HCT116 (cell line): Measurements from ENCODE around the gene DIS3L2.

Experiments used
- CTCF ChIP-seq, 3 experiments: fragments of 200-600 bp in 1 of 3; sonication (generic) in 1 of 3; IDR thresholded peaks in 2 of 3; conservative IDR thresholded peaks in 1 of 3; 2 replicates each; pipeline ENCODE4 v1.5.1; 2012 to 2017; ENCODE audit warnings: low read depth in 2 of 3, low read length in 2 of 3, antibody characterized with exemption in 1 of 3, borderline replicate concordance in 1 of 3, control low read depth in 1 of 3, mild to moderate bottlenecking in 1 of 3, mixed read lengths in 1 of 3, mixed run types in 1 of 3, moderate library complexity in 1 of 3; ENCODE audit not compliant: insufficient read depth in 1 of 3
- EZH2 ChIP-seq: fragments of 200-600 bp; sonication (generic); IDR thresholded peaks from 2 replicates; pipeline ENCODE4 v1.6.1; 2017; ENCODE audit warnings: antibody characterized with exemption, mixed run types
- JUND ChIP-seq: IDR thresholded peaks from 2 replicates; pipeline ENCODE4 v1.6.1; 2012
- MAX ChIP-seq: IDR thresholded peaks from 2 replicates; pipeline ENCODE4 v1.6.1; 2012
- POLR2A ChIP-seq: IDR thresholded peaks from 2 replicates; pipeline ENCODE4 v1.7.0; 2011; ENCODE audit warnings: borderline replicate concordance; ENCODE audit not compliant: insufficient read depth, insufficient read length; ENCODE audit errors: extremely low read depth
- POLR2AphosphoS5 ChIP-seq: IDR thresholded peaks from 2 replicates; pipeline ENCODE4 v1.6.1; 2011; ENCODE audit warnings: mild to moderate bottlenecking, low read depth, low read length, moderate library complexity
- ZBTB33 ChIP-seq: IDR thresholded peaks from 2 replicates; pipeline ENCODE4 v1.6.1; 2011; ENCODE audit warnings: mild to moderate bottlenecking, low read length, moderate library complexity; ENCODE audit not compliant: insufficient replicate concordance; ENCODE audit errors: extremely low read depth
- TF ChIP-seq, protein P1 (sequence below): IDR thresholded peaks from 2 replicates; pipeline ENCODE4 v1.6.1; 2012; ENCODE audit warnings: low read depth

DNA sequence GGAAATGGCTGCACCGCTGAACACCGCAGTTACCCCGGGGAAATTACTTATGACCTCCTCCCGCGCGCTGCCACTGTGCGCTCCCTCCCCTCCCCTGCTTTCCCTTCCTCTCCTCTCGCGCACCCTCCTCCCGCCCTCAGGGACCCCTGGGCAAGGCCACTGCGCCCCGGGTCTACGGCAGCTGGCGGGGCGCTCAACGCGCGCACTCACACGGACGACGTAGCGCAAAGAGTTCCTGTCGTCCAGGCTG lies 424.9 kb downstream of the DIS3L2 start:
- TF ChIP-seq MAX, result no peak
- TF ChIP-seq JUND, result no peak
- no peak for TF ChIP-seq EZH2
- TF ChIP-seq CTCF (IDR thresholded peaks at IDR 0.05 in 2 of 3, conservative IDR thresholded peaks at IDR 0.05 in 1 of 3; ENCODE audit: borderline replicate concordance in 1 of 3, insufficient read depth in 1 of 3, low read depth in 2 of 3, low read length in 2 of 3), result no peak
- no peak for TF ChIP-seq POLR2A
- no peak for TF ChIP-seq ZBTB33
- TF ChIP-seq POLR2AphosphoS5, result no peak
- TF ChIP-seq, protein P1, sequence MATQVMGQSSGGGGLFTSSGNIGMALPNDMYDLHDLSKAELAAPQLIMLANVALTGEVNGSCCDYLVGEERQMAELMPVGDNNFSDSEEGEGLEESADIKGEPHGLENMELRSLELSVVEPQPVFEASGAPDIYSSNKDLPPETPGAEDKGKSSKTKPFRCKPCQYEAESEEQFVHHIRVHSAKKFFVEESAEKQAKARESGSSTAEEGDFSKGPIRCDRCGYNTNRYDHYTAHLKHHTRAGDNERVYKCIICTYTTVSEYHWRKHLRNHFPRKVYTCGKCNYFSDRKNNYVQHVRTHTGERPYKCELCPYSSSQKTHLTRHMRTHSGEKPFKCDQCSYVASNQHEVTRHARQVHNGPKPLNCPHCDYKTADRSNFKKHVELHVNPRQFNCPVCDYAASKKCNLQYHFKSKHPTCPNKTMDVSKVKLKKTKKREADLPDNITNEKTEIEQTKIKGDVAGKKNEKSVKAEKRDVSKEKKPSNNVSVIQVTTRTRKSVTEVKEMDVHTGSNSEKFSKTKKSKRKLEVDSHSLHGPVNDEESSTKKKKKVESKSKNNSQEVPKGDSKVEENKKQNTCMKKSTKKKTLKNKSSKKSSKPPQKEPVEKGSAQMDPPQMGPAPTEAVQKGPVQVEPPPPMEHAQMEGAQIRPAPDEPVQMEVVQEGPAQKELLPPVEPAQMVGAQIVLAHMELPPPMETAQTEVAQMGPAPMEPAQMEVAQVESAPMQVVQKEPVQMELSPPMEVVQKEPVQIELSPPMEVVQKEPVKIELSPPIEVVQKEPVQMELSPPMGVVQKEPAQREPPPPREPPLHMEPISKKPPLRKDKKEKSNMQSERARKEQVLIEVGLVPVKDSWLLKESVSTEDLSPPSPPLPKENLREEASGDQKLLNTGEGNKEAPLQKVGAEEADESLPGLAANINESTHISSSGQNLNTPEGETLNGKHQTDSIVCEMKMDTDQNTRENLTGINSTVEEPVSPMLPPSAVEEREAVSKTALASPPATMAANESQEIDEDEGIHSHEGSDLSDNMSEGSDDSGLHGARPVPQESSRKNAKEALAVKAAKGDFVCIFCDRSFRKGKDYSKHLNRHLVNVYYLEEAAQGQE, result no peak
